PC-9 (cell line): Measurements from ENCODE around the gene PTPRD.

Experiments used
- EZH2 ChIP-seq: fragments of 200-600 bp; sonication (generic); IDR thresholded peaks from 2 replicates; pipeline ENCODE4 v1.8.0; 2017; ENCODE audit warnings: antibody characterized with exemption, low read depth
- TF ChIP-seq, protein P1 (sequence below): fragments of 200-600 bp; sonication (generic); conservative IDR thresholded peaks from 2 replicates; pipeline ENCODE4 v1.6.1; 2017; ENCODE audit warnings: mixed run types, antibody characterized with exemption, mild to moderate bottlenecking, moderate library complexity

DNA sequence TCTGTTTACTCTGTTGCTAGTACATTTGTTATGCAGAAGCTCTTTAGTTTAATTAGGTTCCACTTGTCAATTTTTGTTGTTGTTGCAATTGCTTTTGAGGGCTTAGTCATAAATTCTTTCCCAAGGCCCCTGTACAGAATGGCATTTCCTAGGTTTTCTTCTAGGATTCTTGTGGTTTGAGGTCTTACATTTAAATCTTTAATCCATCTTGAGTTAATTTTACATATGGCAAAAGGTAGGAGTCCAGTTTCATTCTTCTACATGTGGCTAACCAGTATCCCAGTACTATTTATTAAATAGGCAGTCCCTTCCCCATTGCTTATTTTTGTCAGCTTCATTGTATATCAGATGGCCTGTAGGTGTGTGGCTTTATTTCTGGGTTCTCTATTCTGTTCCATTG, 792.4 kb downstream of the PTPRD start:
- TF ChIP-seq, protein P1, sequence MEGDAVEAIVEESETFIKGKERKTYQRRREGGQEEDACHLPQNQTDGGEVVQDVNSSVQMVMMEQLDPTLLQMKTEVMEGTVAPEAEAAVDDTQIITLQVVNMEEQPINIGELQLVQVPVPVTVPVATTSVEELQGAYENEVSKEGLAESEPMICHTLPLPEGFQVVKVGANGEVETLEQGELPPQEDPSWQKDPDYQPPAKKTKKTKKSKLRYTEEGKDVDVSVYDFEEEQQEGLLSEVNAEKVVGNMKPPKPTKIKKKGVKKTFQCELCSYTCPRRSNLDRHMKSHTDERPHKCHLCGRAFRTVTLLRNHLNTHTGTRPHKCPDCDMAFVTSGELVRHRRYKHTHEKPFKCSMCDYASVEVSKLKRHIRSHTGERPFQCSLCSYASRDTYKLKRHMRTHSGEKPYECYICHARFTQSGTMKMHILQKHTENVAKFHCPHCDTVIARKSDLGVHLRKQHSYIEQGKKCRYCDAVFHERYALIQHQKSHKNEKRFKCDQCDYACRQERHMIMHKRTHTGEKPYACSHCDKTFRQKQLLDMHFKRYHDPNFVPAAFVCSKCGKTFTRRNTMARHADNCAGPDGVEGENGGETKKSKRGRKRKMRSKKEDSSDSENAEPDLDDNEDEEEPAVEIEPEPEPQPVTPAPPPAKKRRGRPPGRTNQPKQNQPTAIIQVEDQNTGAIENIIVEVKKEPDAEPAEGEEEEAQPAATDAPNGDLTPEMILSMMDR = no peak
- TF ChIP-seq EZH2 = no peak
